ENCODE measurements around the gene ARHGAP15.

DNA sequence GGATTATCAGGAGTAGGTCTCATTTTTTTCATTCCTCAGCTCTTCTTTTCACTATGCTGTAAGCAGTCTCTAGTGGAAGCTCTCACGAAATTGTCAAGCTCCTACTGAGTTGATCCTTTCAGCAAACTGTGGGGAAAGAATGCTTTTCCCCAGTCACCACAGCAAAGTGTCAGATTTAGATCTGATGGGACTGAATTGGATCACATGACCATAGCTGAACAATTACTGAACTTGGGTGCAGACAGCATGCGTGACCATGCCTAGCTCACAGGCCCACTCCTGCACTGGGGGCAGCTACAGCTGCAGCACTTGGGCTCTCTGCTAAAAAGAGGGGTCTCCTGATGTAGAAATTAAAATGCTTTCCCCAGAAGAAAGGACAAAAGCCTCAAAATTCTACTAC is 3.1 kb downstream of the ARHGAP15 start:
- TF ChIP-seq, protein P1, sequence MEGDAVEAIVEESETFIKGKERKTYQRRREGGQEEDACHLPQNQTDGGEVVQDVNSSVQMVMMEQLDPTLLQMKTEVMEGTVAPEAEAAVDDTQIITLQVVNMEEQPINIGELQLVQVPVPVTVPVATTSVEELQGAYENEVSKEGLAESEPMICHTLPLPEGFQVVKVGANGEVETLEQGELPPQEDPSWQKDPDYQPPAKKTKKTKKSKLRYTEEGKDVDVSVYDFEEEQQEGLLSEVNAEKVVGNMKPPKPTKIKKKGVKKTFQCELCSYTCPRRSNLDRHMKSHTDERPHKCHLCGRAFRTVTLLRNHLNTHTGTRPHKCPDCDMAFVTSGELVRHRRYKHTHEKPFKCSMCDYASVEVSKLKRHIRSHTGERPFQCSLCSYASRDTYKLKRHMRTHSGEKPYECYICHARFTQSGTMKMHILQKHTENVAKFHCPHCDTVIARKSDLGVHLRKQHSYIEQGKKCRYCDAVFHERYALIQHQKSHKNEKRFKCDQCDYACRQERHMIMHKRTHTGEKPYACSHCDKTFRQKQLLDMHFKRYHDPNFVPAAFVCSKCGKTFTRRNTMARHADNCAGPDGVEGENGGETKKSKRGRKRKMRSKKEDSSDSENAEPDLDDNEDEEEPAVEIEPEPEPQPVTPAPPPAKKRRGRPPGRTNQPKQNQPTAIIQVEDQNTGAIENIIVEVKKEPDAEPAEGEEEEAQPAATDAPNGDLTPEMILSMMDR (conservative IDR thresholded peaks at IDR 0.05; ENCODE audit: low read depth in 2 of 2): no peak
- TF ChIP-seq EZH2 (IDR thresholded peaks at IDR 0.05; ENCODE audit: low read depth, unreplicated experiment): no peak
- no peak for TF ChIP-seq ZNF331 (CRISPR knock-in tag; IDR thresholded peaks at IDR 0.05; ENCODE audit: low read depth)
- TF ChIP-seq POLR2AphosphoS5 (IDR thresholded peaks at IDR 0.05; ENCODE audit: low read depth): no peak
- no peak for TF ChIP-seq JUNB (IDR thresholded peaks at IDR 0.05; ENCODE audit: unreplicated experiment)
- TF ChIP-seq, protein P2, sequence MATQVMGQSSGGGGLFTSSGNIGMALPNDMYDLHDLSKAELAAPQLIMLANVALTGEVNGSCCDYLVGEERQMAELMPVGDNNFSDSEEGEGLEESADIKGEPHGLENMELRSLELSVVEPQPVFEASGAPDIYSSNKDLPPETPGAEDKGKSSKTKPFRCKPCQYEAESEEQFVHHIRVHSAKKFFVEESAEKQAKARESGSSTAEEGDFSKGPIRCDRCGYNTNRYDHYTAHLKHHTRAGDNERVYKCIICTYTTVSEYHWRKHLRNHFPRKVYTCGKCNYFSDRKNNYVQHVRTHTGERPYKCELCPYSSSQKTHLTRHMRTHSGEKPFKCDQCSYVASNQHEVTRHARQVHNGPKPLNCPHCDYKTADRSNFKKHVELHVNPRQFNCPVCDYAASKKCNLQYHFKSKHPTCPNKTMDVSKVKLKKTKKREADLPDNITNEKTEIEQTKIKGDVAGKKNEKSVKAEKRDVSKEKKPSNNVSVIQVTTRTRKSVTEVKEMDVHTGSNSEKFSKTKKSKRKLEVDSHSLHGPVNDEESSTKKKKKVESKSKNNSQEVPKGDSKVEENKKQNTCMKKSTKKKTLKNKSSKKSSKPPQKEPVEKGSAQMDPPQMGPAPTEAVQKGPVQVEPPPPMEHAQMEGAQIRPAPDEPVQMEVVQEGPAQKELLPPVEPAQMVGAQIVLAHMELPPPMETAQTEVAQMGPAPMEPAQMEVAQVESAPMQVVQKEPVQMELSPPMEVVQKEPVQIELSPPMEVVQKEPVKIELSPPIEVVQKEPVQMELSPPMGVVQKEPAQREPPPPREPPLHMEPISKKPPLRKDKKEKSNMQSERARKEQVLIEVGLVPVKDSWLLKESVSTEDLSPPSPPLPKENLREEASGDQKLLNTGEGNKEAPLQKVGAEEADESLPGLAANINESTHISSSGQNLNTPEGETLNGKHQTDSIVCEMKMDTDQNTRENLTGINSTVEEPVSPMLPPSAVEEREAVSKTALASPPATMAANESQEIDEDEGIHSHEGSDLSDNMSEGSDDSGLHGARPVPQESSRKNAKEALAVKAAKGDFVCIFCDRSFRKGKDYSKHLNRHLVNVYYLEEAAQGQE (IDR thresholded peaks at IDR 0.05; ENCODE audit: unreplicated experiment): no peak
- no peak for TF ChIP-seq STAT1 (IDR thresholded peaks at IDR 0.05; ENCODE audit: unreplicated experiment)
- no peak for TF ChIP-seq EZH2phosphoT487 (IDR thresholded peaks at IDR 0.05; ENCODE audit: unreplicated experiment)

Measured in GM23338 (cell line).